GM13977 (cell line): ENCODE results near the gene TP53AIP1.

ENCODE experiments used
- DNase-seq: peaks from one replicate; pipeline ENCODE4 v3.0.0; 2012; ENCODE audit warnings: low spot score
- CTCF ChIP-seq: IDR thresholded peaks from 2 replicates; pipeline ENCODE4 v1.5.1; 2012; ENCODE audit warnings: mild to moderate bottlenecking, control low read depth; ENCODE audit not compliant: insufficient read depth; ENCODE audit errors: extremely low read depth, missing control alignments
- in situ Hi-C: fragments of 300-500 bp; cut with MboI; formaldehyde crosslinking; loops from one replicate; pipeline ENCODE4 v1.12.0; 2022; ENCODE audit warnings: low sequenced_read_pairs, low pct_unique_long_range_greater_than_20kb, mixed read lengths, inconsistent platforms; ENCODE audit not compliant: unreplicated experiment

TP53AIP1 gene

DNA sequence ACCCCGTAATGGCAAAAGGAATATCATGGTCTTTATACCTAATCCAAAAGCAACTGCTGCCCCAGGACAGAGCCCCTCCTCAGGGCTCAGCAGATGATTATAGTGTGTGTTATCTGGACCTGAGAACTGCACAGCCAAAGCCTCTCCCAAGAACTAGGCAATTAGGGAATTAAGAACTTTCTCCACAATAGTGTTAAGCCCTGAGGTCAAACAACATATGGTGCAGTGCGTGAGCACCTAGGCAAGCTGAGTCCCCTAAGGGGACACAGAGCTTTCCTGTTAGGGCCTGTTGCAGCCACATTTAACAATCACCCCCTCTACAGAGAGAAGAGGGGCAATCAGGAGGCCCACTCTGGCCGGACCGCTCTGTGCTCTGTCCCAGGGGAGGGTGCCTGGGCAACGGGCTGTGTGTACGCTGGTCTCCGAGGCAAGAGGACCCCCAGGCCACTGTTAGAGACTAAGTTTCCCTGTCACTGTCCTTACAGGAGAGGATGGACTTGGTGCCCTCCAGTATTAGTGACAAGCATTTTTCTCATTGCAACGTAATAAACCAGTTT is 52.9 kb downstream of the TP53AIP1 start:
- no peak for DNase-seq
- in situ Hi-C loops, result loop anchor here (10.0 kb wide), 1 partner anchor 65 kb away; no protein-coding TSS in a partner anchor
- TF ChIP-seq CTCF, result no peak

GRCh38 chr11:128888034-128888985 is 54.4 kb downstream of the TP53AIP1 start:
- no peak for TF ChIP-seq CTCF
- in situ Hi-C loops, result loop anchor here (10.0 kb wide), 1 partner anchor 66 kb away; no protein-coding TSS in a partner anchor
- DNase-seq, result no peak

DNA sequence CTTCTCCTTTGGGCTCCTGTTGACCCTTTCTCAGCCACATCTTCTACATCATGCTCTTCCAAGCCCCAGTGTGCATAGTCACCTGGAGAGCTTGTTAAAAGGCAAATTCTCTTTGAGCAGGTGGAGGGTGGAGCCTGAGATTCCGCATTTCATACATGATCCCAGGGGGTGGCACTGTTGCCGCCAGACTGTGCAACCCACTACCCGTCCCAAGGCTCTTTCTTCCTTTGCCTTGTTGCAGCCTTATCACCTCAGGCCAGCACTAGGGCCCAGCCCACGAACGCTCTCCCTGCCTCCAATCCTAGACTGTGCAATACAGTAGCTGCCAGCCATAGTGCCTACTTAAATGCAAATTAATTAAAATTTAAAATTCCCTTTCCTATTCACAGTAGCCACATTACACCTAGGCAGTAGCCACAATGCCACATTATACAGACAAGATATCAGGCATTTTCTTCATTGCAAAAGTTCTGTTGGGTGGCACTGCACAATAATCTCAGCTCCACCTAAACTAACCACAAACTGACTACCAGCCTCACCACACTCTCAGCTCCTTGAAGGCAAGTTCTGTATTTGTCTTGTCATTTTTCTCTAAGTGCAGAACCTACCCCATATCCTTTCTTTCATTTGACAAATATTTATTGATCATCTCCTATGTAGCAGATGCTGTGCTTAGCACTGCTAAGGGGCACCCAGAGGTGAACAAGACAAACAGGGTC is 56.1 kb downstream of the TP53AIP1 start:
- DNase-seq, result no peak
- TF ChIP-seq CTCF, result peak; percentile 20
- in situ Hi-C loops, result loop anchor here (10.0 kb wide), 1 partner anchor 68 kb away; no protein-coding TSS in a partner anchor
